ENCODE results near the gene RNASEH2A. TPM values are rescaled to one million over a fixed set of nuclear protein-coding genes. Genes with fewer than 3 reads are reported as not detected.

The RNASEH2A gene
- total and polyA plus RNA-seq, 2 of the 13 experiments (the other 11 are each of a cell fraction or from before 2014, with no cell fraction given): 25.1 to 35.8 TPM

- TF ChIP-seq U2AF2 (IDR thresholded peaks at IDR 0.05; ENCODE audit: low read depth, low read length) (no peak), ZNF510 (CRISPR knock-in tag; IDR thresholded peaks at IDR 0.05; ENCODE audit: low read depth) (no peak), SRSF4 (IDR thresholded peaks at IDR 0.05; ENCODE audit: low read depth, low read length, poor library complexity, severe bottlenecking) (no peak), TEAD2 (CRISPR knock-in tag; IDR thresholded peaks at IDR 0.05) (no peak), KDM2A (CRISPR knock-in tag; IDR thresholded peaks at IDR 0.05; ENCODE audit: borderline replicate concordance, low read depth) (0 out of 2 replicates have a peak, but pooled peaks have one; percentile 75), PAX8 (CRISPR knock-in tag; IDR thresholded peaks at IDR 0.05; ENCODE audit: borderline replicate concordance) (no peak), KAT7 (CRISPR knock-in tag; IDR thresholded peaks at IDR 0.05; ENCODE audit: borderline replicate concordance) (no peak), ZNF264 (CRISPR knock-in tag; IDR thresholded peaks at IDR 0.05) (peak; percentile 56; the same call in 1 of the 2 replicates), ZNF781 (CRISPR knock-in tag; IDR thresholded peaks at IDR 0.05; ENCODE audit: borderline replicate concordance, not compliant biosample characterization) (no peak), SP2 (CRISPR knock-in tag; IDR thresholded peaks at IDR 0.05) (no peak), ADNP (CRISPR knock-in tag; IDR thresholded peaks at IDR 0.05) (no peak), JARID2 (CRISPR knock-in tag; IDR thresholded peaks at IDR 0.05; ENCODE audit: insufficient replicate concordance) (no peak), TARDBP (CRISPR knock-in tag; IDR thresholded peaks at IDR 0.05) (peak; percentile 18; the same call in 1 of the 2 replicates), MTA3 (CRISPR knock-in tag; IDR thresholded peaks at IDR 0.05) (no peak), ZEB1 (IDR thresholded peaks at IDR 0.05; ENCODE audit: insufficient replicate concordance, low read depth) (no peak), NFE2L2 (IDR thresholded peaks at IDR 0.05; ENCODE audit: low read length) (no peak), BCLAF1 (IDR thresholded peaks at IDR 0.05) (no peak), ZNF317 (CRISPR knock-in tag; IDR thresholded peaks at IDR 0.05) (peak; percentile 61; the same call in 1 of the 2 replicates), ZNF773 (CRISPR knock-in tag; IDR thresholded peaks at IDR 0.05; ENCODE audit: borderline replicate concordance) (peak; percentile 45; the same call in 1 of the 2 replicates), ZSCAN20 (CRISPR knock-in tag; IDR thresholded peaks at IDR 0.05; ENCODE audit: borderline replicate concordance) (no peak)
- TF ChIP-seq, protein P1, sequence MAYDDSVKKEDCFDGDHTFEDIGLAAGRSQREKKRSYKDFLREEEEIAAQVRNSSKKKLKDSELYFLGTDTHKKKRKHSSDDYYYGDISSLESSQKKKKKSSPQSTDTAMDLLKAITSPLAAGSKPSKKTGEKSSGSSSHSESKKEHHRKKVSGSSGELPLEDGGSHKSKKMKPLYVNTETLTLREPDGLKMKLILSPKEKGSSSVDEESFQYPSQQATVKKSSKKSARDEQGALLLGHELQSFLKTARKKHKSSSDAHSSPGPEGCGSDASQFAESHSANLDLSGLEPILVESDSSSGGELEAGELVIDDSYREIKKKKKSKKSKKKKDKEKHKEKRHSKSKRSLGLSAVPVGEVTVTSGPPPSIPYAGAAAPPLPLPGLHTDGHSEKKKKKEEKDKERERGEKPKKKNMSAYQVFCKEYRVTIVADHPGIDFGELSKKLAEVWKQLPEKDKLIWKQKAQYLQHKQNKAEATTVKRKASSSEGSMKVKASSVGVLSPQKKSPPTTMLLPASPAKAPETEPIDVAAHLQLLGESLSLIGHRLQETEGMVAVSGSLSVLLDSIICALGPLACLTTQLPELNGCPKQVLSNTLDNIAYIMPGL (CRISPR knock-in tag; IDR thresholded peaks at IDR 0.05; ENCODE audit: borderline replicate concordance in 1 of 2, low read depth in 1 of 2): peak in 1 of 2 experiments; percentile 51; a peak in 2 of 4 replicates
- TF ChIP-seq, protein P2, sequence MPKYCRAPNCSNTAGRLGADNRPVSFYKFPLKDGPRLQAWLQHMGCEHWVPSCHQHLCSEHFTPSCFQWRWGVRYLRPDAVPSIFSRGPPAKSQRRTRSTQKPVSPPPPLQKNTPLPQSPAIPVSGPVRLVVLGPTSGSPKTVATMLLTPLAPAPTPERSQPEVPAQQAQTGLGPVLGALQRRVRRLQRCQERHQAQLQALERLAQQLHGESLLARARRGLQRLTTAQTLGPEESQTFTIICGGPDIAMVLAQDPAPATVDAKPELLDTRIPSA (CRISPR knock-in tag; IDR thresholded peaks at IDR 0.05; ENCODE audit: borderline replicate concordance): no peak
- TF ChIP-seq, protein P3, sequence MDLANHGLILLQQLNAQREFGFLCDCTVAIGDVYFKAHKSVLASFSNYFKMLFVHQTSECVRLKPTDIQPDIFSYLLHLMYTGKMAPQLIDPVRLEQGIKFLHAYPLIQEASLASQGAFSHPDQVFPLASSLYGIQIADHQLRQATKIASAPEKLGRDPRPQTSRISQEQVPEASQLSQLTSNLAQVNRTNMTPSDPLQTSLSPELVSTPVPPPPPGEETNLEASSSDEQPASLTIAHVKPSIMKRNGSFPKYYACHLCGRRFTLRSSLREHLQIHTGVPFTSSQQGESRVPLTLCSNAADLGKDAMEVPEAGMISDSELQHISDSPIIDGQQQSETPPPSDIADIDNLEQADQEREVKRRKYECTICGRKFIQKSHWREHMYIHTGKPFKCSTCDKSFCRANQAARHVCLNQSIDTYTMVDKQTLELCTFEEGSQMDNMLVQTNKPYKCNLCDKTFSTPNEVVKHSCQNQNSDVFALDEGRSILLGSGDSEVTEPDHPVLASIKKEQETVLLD (CRISPR knock-in tag; IDR thresholded peaks at IDR 0.05; ENCODE audit: low read depth): no peak
Measured at GRCh38 chr19:12792051-12792852, 14.1 kb upstream of the RNASEH2A start (continued).
